Activated CD4-positive, CD25-positive, alpha-beta regulatory T cell treated with anti-CD3 and anti-CD28 coated beads, Interleukin-2, amount 50 U/mL, for 72 hours (primary cell): ENCODE measurements around the gene PRDM9.
"Not testable (repeated sequence)": the region's sequence is repeated elsewhere in the genome, so short reads cannot be mapped to it uniquely, and the experiment has no call there.

ENCODE experiments used
- DNase-seq: peaks from one replicate; pipeline ENCODE4 v3.0.0; 2021

Gene PRDM9

GRCh38 chr5:23507278-23507685 is at the start of gene PRDM9:
PRDM9 (plus strand) TSS chr5:23507609; CDS start chr5:23509034, 1,425 bp downstream.
- no peak for DNase-seq

- no peak for DNase-seq
Measured at GRCh38 chr5:23457780-23458179, 49.6 kb upstream of the PRDM9 start.

GRCh38 chr5:23459214-23459613 is 48.2 kb upstream of the PRDM9 start:
- DNase-seq, result no peak

GRCh38 chr5:23461576-23461975 is 45.8 kb upstream of the PRDM9 start:
- DNase-seq, result no peak

- no peak for DNase-seq
Measured at GRCh38 chr5:23466401-23466912, 41.0 kb upstream of the PRDM9 start.

GRCh38 chr5:23468658-23469057 is 38.8 kb upstream of the PRDM9 start:
- no peak for DNase-seq

- DNase-seq, result no peak
Measured at GRCh38 chr5:23473915-23474314, 33.5 kb upstream of the PRDM9 start.

- DNase-seq, result no peak
Measured at GRCh38 chr5:23474315-23474714, 33.1 kb upstream of the PRDM9 start.

GRCh38 chr5:23476580-23476979 is 30.8 kb upstream of the PRDM9 start:
- DNase-seq, result no peak

- no peak for DNase-seq
Measured at GRCh38 chr5:23482642-23483041, 24.8 kb upstream of the PRDM9 start.

GRCh38 chr5:23483090-23483489 is 24.3 kb upstream of the PRDM9 start:
- DNase-seq, result no peak

GRCh38 chr5:23484096-23484495 is 23.3 kb upstream of the PRDM9 start:
- no peak for DNase-seq

GRCh38 chr5:23486227-23486626 is 21.2 kb upstream of the PRDM9 start:
- DNase-seq, result not testable (repeated sequence)

- DNase-seq, result no peak
Measured at GRCh38 chr5:23490993-23491392, 16.4 kb upstream of the PRDM9 start.

- DNase-seq, result no peak
Measured at GRCh38 chr5:23494558-23494957, 12.9 kb upstream of the PRDM9 start.

- DNase-seq, result no peak
Measured at GRCh38 chr5:23496576-23496975, 10.8 kb upstream of the PRDM9 start.

GRCh38 chr5:23506329-23507236 is 826 bp upstream of the PRDM9 start:
- DNase-seq, result no peak

GRCh38 chr5:23510434-23510833 is 3.0 kb downstream of the PRDM9 start:
- DNase-seq, result not testable (repeated sequence)

GRCh38 chr5:23522553-23522952 is 15.1 kb downstream of the PRDM9 start:
- DNase-seq, result no peak

- no peak for DNase-seq
Measured at GRCh38 chr5:23523031-23523430, 15.6 kb downstream of the PRDM9 start.

GRCh38 chr5:23523998-23524397 is 16.6 kb downstream of the PRDM9 start:
- DNase-seq, result no peak

- DNase-seq, result no peak
Measured at GRCh38 chr5:23525751-23526150, 18.3 kb downstream of the PRDM9 start.

- not testable (repeated sequence) for DNase-seq
Measured at GRCh38 chr5:23526616-23527015, 19.2 kb downstream of the PRDM9 start.

- DNase-seq, result not testable (repeated sequence)
Measured at GRCh38 chr5:23527216-23527920, 20.0 kb downstream of the PRDM9 start.
